IPS-15b (cell line): Measurements from ENCODE around the gene DLGAP4.
"Not testable (repeated sequence)": the region's sequence is repeated elsewhere in the genome, so short reads cannot be mapped to it uniquely, and the experiment has no call there.

Experiments used
- H3K27me3 ChIP-seq: one replicate; pipeline ENCODE4 v1.6.1; 2013; ENCODE audit warnings: low read length; ENCODE audit not compliant: control insufficient read depth, insufficient read depth
- H3K36me3 ChIP-seq: one replicate; pipeline ENCODE4 v1.6.1; 2013; ENCODE audit warnings: low read length; ENCODE audit not compliant: control insufficient read depth, insufficient read depth
- H3K4me1 ChIP-seq: one replicate; pipeline ENCODE4 v1.6.1; 2013; ENCODE audit warnings: mild to moderate bottlenecking, low read length; ENCODE audit not compliant: control insufficient read depth, insufficient read depth
- H3K4me3 ChIP-seq: one replicate; pipeline ENCODE4 v1.5.1; 2013; ENCODE audit warnings: low read depth, low read length
- H3K9ac ChIP-seq: one replicate; pipeline ENCODE4 v1.6.1; 2013; ENCODE audit warnings: low read depth, mild to moderate bottlenecking, low read length
- H3K9me3 ChIP-seq: one replicate; pipeline ENCODE4 v1.6.1; 2013; ENCODE audit warnings: mild to moderate bottlenecking, low read length; ENCODE audit not compliant: control insufficient read depth, insufficient read depth

Gene DLGAP4

GRCh38 chr20:36550790-36551299 lies 244.7 kb downstream of the DLGAP4 start:
- Histone ChIP-seq H3K4me1 (no peaks in the 10 kb centered on the region), H3K4me3 (no peak overlapping the region), H3K9ac (no peak overlapping the region), H3K9me3 (no peaks in the 10 kb centered on the region), H3K36me3 (peaks cover 12% of the 10 kb centered on the region), H3K27me3 (no peaks in the 10 kb centered on the region)

- Histone ChIP-seq H3K4me3 (no peak overlapping the region), H3K9ac (no peak overlapping the region), H3K27me3 (no peaks in the 10 kb centered on the region), H3K4me1 (peaks cover 2% of the 10 kb centered on the region), H3K9me3 (no peaks in the 10 kb centered on the region), H3K36me3 (no peaks in the 10 kb centered on the region)
Measured at GRCh38 chr20:36555248-36555647, 249.1 kb downstream of the DLGAP4 start.

GRCh38 chr20:36562724-36563123 lies 256.6 kb downstream of the DLGAP4 start:
- H3K27me3 ChIP-seq = no peaks in the 10 kb centered on the region
- no peak overlapping the region for H3K4me3 ChIP-seq
- peak overlapping the region; percentile 32 for H3K9ac ChIP-seq
- H3K9me3 ChIP-seq = no peaks in the 10 kb centered on the region
- no peaks in the 10 kb centered on the region for H3K36me3 ChIP-seq
- peaks cover 9% of the 10 kb centered on the region for H3K4me1 ChIP-seq

GRCh38 chr20:36563374-36563773 lies 257.2 kb downstream of the DLGAP4 start:
- no peaks in the 10 kb centered on the region for H3K9me3 ChIP-seq
- H3K36me3 ChIP-seq = no peaks in the 10 kb centered on the region
- no peak overlapping the region for H3K4me3 ChIP-seq
- H3K9ac ChIP-seq = no peak overlapping the region
- peaks cover 9% of the 10 kb centered on the region for H3K4me1 ChIP-seq
- H3K27me3 ChIP-seq = no peaks in the 10 kb centered on the region

- not testable (repeated sequence) for H3K9ac ChIP-seq, H3K27me3 ChIP-seq, H3K36me3 ChIP-seq, H3K9me3 ChIP-seq, H3K4me3 ChIP-seq, H3K4me1 ChIP-seq
Measured at GRCh38 chr20:36564078-36564725, 258.1 kb downstream of the DLGAP4 start.

- not testable (repeated sequence) for H3K9ac ChIP-seq, H3K4me3 ChIP-seq, H3K27me3 ChIP-seq, H3K9me3 ChIP-seq, H3K36me3 ChIP-seq
- peaks cover 12% of the 10 kb centered on the region for H3K4me1 ChIP-seq
Measured at GRCh38 chr20:36564726-36565121, 258.6 kb downstream of the DLGAP4 start.

GRCh38 chr20:36565520-36565919 lies 259.4 kb downstream of the DLGAP4 start:
- Histone ChIP-seq H3K4me3 (no peak overlapping the region), H3K9me3 (no peaks in the 10 kb centered on the region), H3K27me3 (no peaks in the 10 kb centered on the region), H3K9ac (no peak overlapping the region), H3K4me1 (peaks cover 12% of the 10 kb centered on the region), H3K36me3 (no peaks in the 10 kb centered on the region)

- Histone ChIP-seq H3K9me3 (no peaks in the 10 kb centered on the region), H3K4me1 (peaks cover 6% of the 10 kb centered on the region), H3K9ac (no peak overlapping the region), H3K4me3 (no peak overlapping the region), H3K27me3 (no peaks in the 10 kb centered on the region), H3K36me3 (no peaks in the 10 kb centered on the region)
Measured at GRCh38 chr20:36569847-36570429, 263.8 kb downstream of the DLGAP4 start.

GRCh38 chr20:36571564-36572504 lies 265.7 kb downstream of the DLGAP4 start:
- H3K4me3 ChIP-seq = peak overlapping the region; percentile 65
- peak overlapping the region; percentile 79 for H3K9ac ChIP-seq

GRCh38 chr20:36572701-36573102 lies 266.6 kb downstream of the DLGAP4 start:
- Histone ChIP-seq H3K4me3 (peak overlapping the region; percentile 65), H3K9ac (peak overlapping the region; percentile 79), H3K9me3 (no peaks in the 10 kb centered on the region), H3K36me3 (no peaks in the 10 kb centered on the region), H3K27me3 (no peaks in the 10 kb centered on the region), H3K4me1 (peaks cover 6% of the 10 kb centered on the region)

More at GRCh38 chr20:36571564-36572504, 265.7 kb downstream of the DLGAP4 start:
- no peaks in the 10 kb centered on the region for H3K9me3 ChIP-seq
- no peaks in the 10 kb centered on the region for H3K27me3 ChIP-seq
- H3K4me1 ChIP-seq = peaks cover 6% of the 10 kb centered on the region
- H3K36me3 ChIP-seq = no peaks in the 10 kb centered on the region

GRCh38 chr20:36573103-36573797 lies 267.1 kb downstream of the DLGAP4 start, which contains the start of gene TGIF2:
TSS of gene TGIF2 (plus strand) at chr20:36573597. CDS start at chr20:36578775, 5,178 bp downstream.
- H3K4me1 ChIP-seq = peaks cover 6% of the 10 kb centered on the region
- H3K9ac ChIP-seq = peak within 1 kb of the TSS; percentile 79
- H3K27me3 ChIP-seq = no peaks in the 10 kb centered on the region
- H3K4me3 ChIP-seq = peak within 1 kb of the TSS; percentile 78
- H3K9me3 ChIP-seq = no peaks in the 10 kb centered on the region
- no peaks in the 10 kb centered on the region for H3K36me3 ChIP-seq
